CD4-positive, alpha-beta T cell treated with Interleukin-1 beta for 1 hour (primary cell): ENCODE results near the gene CDC42BPB.

Source experiments
- DNase-seq, 2 donors: peaks; one replicate each; pipeline ENCODE4 v3.0.0-alpha.2; 2020 to 2022

Gene CDC42BPB

GRCh38 chr14:102888748-102889147, 168.6 kb downstream of the CDC42BPB start:
- DNase-seq = no peak

- DNase-seq = no peak
Measured at GRCh38 chr14:102885737-102886447, 171.5 kb downstream of the CDC42BPB start.

GRCh38 chr14:102883554-102883953, 173.8 kb downstream of the CDC42BPB start:
- no peak for DNase-seq

- no peak for DNase-seq
Measured at GRCh38 chr14:102883089-102883541, 174.2 kb downstream of the CDC42BPB start.
